ENCODE results near the gene ACTR1A. TPM values are rescaled to one million over a fixed set of nuclear protein-coding genes. Genes with fewer than 3 reads are reported as not detected.

Gene ACTR1A
- polyA plus RNA-seq, 1 donor (not counting 4 experiments of a cell fraction or from before 2014, with no cell fraction given): 162 TPM

DNA sequence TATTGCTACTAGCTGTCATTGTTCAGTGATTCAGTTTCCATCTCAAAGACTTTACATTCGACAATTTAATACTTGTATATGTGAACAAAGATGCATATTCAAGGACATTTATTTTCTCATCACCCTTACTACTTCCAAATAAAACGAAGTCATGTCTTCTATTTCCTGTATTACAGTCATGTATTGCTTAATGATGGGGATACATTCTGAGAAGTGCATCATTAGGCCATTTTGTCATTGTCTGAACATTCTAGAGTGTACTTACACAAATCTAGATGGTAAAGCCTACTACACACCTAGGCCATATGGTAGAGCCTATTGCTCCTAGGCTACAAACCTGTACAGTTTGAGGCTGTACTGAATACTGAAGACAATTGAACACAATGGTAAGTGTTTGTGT lies 57.7 kb downstream of the ACTR1A start:
- no peak overlapping the region for H3K4me2 ChIP-seq (ENCODE audit: control insufficient read depth, extremely low read depth, insufficient read depth, low read depth, low read length)
- no peak overlapping the region for H3K27ac ChIP-seq (ENCODE audit: control insufficient read depth, insufficient read depth, low read length)
- no peaks in the 10 kb centered on the region for H3K9me3 ChIP-seq (ENCODE audit: control insufficient read depth, low read depth, low read length)
- no peak overlapping the region for H3K4me3 ChIP-seq (ENCODE audit: control insufficient read depth in 2 of 3, extremely low read depth in 1 of 3, insufficient read depth in 2 of 3, low read depth in 1 of 3, low read length in 3 of 3)
- DNase-seq (ENCODE audit: low read depth, low spot score) (no peak), FAIRE-seq (no peak)
- H3K9me1 ChIP-seq (ENCODE audit: control insufficient read depth, extremely low read depth, insufficient read depth, low read length): no peaks in the 10 kb centered on the region
- no peaks in the 10 kb centered on the region for H4K20me1 ChIP-seq (ENCODE audit: control insufficient read depth, extremely low read depth, insufficient read depth, low read length)
- H3K36me3 ChIP-seq (ENCODE audit: control insufficient read depth in 2 of 2, extremely low read depth in 1 of 2, insufficient read depth in 2 of 2, low read length in 2 of 2): no peaks in the 10 kb centered on the region
- no peaks in the 10 kb centered on the region for H3K79me2 ChIP-seq (ENCODE audit: control insufficient read depth, insufficient read depth, low read length)
- TF ChIP-seq CTCF (optimal IDR thresholded peaks at IDR 0.05 in 1 of 3, IDR thresholded peaks at IDR 0.05 in 1 of 3, conservative IDR thresholded peaks at IDR 0.05 in 1 of 3; ENCODE audit: extremely low read depth in 1 of 3, insufficient read depth in 2 of 3, low read length in 3 of 3) (no peak), EZH2 (IDR thresholded peaks at IDR 0.05; ENCODE audit: low read length) (no peak)
- H2AFZ ChIP-seq (ENCODE audit: control insufficient read depth, low read length): no peak overlapping the region
- dilution Hi-C loops (cut with MboI; ENCODE audit: extremely low pct_ligation_motif_present, low sequenced_read_pairs): no loop called here
- no peak overlapping the region for H3K9ac ChIP-seq (ENCODE audit: control insufficient read depth, extremely low read depth, insufficient read depth, low read length)
- peaks cover 5% of the 10 kb centered on the region for H3K4me1 ChIP-seq (ENCODE audit: control insufficient read depth, extremely low read depth, insufficient read depth, low read length)
- no peaks in the 10 kb centered on the region for H3K27me3 ChIP-seq (ENCODE audit: control insufficient read depth, extremely low read depth, insufficient read depth, low read length)

DNA sequence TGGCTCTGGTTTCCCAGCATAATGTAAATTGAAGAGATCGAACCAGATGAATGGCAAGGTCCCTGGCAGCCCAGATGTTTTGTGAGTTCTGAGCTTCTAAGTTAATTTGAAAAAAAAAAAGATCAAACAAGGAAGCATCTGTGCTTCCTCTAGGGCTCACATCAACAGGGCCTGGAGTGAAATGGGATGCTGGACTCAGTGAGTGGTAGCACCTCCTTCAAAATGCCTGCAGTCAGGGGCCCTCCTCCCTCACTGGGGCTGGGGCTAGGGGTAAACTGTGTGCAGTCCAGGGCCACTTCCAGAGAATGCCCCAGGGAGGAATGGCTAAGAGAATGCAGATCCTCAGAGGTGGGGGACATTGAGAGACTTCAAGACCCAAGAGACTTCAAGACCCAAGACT lies 64.1 kb downstream of the ACTR1A start:
- Histone ChIP-seq H3K4me3 (ENCODE audit: control insufficient read depth in 2 of 3, extremely low read depth in 1 of 3, insufficient read depth in 2 of 3, low read depth in 1 of 3, low read length in 3 of 3) (no peak overlapping the region), H3K4me2 (ENCODE audit: control insufficient read depth, extremely low read depth, insufficient read depth, low read depth, low read length) (no peak overlapping the region), H2AFZ (ENCODE audit: control insufficient read depth, low read length) (no peak overlapping the region), H3K27me3 (ENCODE audit: control insufficient read depth, extremely low read depth, insufficient read depth, low read length) (peaks cover 19% of the 10 kb centered on the region), H4K20me1 (ENCODE audit: control insufficient read depth, extremely low read depth, insufficient read depth, low read length) (no peaks in the 10 kb centered on the region), H3K4me1 (ENCODE audit: control insufficient read depth, extremely low read depth, insufficient read depth, low read length) (no peaks in the 10 kb centered on the region), H3K36me3 (ENCODE audit: control insufficient read depth in 2 of 2, extremely low read depth in 1 of 2, insufficient read depth in 2 of 2, low read length in 2 of 2) (no peaks in the 10 kb centered on the region), H3K27ac (ENCODE audit: control insufficient read depth, insufficient read depth, low read length) (no peak overlapping the region), H3K79me2 (ENCODE audit: control insufficient read depth, insufficient read depth, low read length) (no peaks in the 10 kb centered on the region), H3K9me1 (ENCODE audit: control insufficient read depth, extremely low read depth, insufficient read depth, low read length) (no peaks in the 10 kb centered on the region), H3K9ac (ENCODE audit: control insufficient read depth, extremely low read depth, insufficient read depth, low read length) (no peak overlapping the region), H3K9me3 (ENCODE audit: control insufficient read depth, low read depth, low read length) (no peaks in the 10 kb centered on the region)
- dilution Hi-C loops (cut with MboI; ENCODE audit: extremely low pct_ligation_motif_present, low sequenced_read_pairs): no loop called here
- TF ChIP-seq CTCF (optimal IDR thresholded peaks at IDR 0.05 in 1 of 3, IDR thresholded peaks at IDR 0.05 in 1 of 3, conservative IDR thresholded peaks at IDR 0.05 in 1 of 3; ENCODE audit: extremely low read depth in 1 of 3, insufficient read depth in 2 of 3, low read length in 3 of 3) (no peak), EZH2 (IDR thresholded peaks at IDR 0.05; ENCODE audit: low read length) (no peak)
- no peak for DNase-seq (ENCODE audit: low read depth, low spot score)
- FAIRE-seq: no peak

Measured in keratinocyte (primary cell).